HG02870 (cell line): Measurements from ENCODE around the gene NUTM2F.
A peak's percentile ranks its signal among the peaks of the same experiment; 100 is the strongest.
"Not testable (repeated sequence)": the region's sequence is repeated elsewhere in the genome, so short reads cannot be mapped to it uniquely, and the experiment has no call there.

ENCODE experiments used
- ATAC-seq: cut with Tn5 transposase; IDR thresholded peaks from one replicate; pipeline ENCODE4 v1.9.1; 2021; ENCODE audit warnings: mild to moderate bottlenecking, moderate library complexity; ENCODE audit not compliant: unreplicated experiment

NUTM2F gene, protein sequence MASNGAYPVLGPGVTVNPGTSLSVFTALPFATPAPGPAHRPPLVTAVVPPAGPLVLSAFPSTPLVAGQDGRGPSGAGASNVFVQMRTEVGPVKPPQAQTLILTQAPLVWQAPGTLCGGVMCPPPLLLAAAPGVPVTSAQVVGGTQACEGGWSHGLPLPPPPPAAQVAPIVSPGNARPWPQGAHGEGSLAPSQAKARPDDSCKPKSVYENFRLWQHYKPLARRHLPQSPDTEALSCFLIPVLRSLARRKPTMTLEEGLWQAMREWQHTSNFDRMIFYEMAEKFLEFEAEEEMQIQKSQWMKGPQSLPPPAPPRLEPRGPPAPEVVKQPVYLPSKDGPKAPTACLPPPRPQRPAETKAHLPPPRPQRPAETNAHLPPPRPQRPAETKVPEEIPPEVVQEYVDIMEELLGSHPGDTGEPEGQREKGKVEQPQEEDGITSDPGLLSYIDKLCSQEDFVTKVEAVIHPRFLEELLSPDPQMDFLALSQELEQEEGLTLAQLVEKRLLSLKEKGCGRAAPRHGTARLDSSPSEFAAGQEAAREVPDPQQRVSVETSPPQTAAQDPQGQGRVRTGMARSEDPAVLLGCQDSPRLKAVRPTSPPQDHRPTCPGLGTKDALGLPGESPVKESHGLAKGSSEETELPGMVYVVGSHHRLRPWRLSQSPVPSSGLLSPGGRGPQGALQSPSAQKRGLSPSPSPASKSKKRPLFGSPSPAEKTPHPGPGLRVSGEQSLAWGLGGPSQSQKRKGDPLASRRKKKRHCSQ

DNA sequence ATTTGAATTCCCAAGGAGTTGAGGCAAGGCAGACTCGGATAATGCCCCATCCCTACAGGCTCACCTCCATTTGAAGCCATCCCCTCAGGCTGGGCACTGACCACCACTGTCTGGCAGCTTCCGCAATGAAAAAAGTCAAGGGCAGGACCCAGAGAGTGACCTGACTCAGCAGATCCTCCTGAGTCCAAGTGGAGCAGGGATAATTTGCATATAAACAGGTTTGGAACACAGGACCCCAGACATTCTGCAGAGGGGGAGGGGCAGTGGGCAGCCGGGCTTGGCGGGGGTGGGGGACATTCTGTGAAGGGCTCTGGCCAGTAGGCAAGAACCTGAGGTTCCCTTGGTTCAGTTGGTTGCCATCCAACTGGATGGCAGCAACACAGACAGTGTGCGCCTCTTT, at the start of gene NUTM2F:
Gene NUTM2F, minus strand, starts transcription at position 101 of the 400 bp plus-strand sequence. Its CDS starts 21 bp downstream, at position 80.
- ATAC-seq, result not testable (repeated sequence)

DNA sequence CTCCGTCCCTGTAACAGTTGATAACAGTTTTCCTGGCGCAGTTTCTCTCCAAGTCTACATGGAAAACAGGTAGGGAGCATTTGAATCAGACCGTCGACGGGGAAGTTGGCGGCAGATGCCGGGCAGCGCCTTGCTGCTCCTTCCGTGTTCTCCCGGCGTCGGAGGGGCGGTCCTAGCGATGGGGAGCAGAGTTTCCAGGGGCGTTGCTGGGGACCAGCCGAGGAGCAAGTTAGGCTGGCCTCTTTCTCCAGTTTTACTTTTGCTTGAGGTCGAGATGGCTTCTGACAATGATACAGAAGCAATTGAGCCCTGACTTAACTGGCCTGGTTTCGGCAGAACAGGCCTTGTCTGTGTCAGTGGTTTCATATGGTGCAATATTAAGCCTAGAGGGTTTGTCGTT, 46.8 kb upstream of the NUTM2F start:
- ATAC-seq, result peak; percentile 47

DNA sequence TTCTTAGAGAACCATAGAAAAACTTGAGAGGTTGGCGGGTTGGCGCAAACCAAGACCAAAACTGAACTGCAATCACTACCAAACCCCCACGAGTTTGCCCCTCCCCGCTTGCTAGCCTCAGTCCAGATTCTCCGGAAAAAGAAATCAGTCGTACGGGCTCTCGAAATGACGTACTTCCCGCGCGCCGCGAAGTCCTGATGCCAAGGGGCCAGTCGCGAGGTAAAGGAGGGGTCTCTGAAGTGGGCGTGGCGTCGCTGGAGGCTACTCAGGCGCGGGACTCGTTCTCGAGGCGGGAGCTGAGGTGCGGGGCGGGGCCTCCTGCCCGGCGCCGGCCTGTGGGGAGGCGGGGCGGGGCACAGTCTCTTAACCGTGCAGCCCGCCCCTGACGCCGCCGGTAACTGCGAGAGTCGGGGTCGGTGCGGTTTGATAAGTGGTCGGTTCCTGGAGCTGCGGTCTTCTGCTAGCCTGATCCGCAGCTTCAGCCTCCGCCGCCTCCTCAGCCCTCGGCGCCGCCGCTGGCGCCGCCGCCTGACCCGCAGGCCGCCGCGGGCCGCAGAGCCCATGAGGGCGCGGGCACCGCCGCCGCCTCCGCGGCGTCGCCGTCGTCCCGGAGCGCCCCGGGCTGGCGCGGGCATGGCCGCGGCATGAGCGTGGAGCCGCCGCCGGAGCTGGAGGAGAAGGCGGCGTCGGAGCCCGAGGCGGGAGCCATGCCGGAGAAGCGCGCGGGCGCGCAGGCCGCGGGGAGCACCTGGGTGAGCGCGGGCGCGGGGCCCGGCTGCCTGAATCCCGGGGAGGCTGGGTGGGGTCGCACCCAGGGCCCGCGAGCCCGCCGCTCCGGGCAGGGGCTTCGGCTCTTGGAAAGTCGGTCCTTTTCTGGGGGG, 46.0 kb upstream of the NUTM2F start:
- ATAC-seq, result peak; percentile 82

DNA sequence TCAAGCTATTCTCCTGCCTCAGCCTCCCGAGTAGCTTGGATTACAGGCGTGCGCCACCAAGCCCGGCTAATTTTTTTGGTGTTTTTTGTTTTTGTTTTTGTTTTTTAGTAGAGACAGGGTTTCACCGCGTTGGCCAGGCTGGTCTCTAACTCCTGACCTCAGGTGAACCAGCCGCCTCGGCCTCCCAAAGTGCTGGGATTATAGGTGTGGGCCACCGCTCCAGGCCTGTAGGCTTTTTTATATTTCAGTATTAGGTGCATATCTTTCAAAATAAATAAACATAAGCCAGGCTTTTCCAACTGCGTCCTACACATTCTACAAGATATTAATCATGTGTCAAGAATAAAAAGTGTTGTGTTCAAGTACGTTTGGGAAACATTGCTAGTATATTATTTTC, 45.3 kb upstream of the NUTM2F start:
- not testable (repeated sequence) for ATAC-seq

DNA sequence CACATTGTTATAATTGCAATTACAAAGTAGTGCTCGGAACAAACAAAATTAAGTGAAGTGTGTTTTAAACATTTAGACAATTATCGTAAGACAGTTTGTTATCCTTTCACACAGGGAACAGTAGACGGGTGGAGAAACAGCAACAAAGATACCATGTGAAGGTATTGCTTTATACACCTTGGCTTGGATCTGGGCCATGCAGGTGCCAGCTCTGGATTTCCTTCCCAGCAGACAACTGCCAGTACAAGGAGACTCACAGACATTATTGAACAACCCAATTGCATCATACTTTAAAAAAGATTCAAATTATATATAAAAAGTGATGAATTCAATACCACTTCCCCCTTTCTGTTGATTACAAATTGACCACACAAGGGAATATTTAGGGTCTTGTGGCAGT, 41.8 kb upstream of the NUTM2F start:
- not testable (repeated sequence) for ATAC-seq

DNA sequence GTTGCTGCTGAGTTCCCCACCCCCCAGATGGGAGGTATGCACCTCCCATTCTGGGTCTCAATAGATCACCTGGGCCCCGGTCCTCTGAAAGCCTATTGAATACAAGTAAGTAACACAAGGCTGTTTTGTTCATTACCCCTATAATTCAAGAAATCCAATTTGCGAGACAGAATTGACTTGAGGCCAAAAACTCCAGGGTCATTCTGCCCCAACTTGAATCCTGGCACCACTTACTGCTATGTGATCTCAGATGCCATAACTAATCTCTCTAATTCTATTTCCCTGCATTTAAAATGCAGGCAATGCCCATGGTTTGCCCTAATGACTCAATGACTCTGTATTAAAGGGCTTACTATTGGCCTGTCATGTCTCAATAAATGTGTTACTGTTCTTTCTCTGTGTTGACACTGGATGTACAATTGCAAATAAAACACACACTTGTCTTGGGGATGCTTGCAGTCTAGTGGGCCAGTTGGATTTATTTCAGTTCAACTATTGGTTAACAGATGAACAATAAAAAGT, 35.7 kb upstream of the NUTM2F start:
- not testable (repeated sequence) for ATAC-seq

DNA sequence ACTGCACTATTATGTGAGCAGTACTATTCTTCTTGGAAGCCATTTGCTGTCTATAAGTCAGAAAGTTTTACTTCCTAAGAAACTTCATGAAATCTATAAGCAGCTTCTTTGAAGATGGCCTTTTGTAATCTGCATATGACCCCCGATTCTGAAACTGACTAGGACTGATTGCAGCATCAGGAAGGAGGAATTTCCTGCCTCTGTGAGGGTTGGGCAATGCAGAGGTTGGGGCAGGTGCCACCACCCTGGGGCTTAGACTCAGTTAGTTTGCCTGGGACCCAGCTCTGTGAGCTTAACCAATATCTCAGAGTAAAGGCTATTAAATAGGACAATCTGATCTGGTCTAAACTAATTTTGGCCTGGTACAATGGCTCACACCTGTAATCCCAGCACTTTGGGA, 28.7 kb upstream of the NUTM2F start:
- ATAC-seq, result not testable (repeated sequence)

DNA sequence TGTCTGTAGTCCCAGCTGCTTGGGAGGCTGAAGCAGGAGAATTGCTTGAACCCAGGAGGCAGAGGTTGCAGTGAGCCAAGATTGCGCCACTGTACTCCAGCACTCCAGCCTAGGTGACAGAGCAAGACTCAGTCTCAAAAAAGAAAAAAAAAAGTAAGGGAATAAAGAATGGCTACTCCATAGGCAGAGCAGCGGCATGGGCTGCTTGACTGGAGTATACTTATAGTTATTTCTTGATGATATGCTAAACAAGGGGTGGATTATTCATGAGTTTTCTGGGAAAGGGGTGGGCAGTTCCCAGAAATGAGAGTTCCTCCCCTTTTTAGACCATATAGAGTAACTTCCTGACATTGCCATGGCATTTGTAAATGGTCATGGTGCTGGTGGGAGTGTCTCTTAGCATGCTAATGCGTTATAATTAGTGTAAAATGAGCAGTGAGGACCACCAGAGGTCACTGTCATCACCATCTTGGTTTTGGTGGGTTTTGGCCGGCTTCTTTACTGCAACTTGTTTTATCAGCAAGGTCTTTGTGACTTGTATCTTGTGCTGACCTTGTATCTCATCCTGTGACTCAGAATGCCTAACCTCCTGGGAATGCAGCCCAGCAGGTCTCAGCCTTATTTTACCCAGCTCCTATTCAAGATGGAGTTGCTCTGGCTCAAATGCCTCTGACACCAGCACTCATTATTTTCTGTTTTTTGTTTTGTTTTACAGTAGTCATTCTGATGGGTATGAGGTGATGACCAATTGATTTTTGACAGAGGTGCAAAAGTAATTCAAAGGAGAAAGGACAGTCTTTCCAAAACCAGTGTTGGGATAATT, 23.7 kb upstream of the NUTM2F start:
- not testable (repeated sequence) for ATAC-seq

DNA sequence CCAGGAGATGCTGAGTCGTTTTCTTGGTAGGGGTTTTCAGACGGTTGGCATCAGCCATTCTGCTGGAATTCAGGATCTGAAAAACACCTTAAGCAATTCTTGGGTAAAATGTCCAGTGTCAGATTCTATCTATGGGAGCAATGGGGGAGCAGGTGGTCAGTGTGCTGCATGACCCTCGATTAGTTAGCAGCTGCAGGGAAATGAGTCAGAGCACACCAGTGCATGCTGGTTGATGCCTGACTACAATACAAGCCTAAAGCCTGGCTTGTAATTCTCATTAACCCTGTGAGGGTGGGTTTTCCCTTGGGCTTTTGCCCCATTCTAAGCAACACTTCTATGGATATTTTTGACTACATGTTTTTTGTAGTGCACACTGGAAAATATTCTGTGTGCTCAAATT, 20.3 kb upstream of the NUTM2F start:
- not testable (repeated sequence) for ATAC-seq

DNA sequence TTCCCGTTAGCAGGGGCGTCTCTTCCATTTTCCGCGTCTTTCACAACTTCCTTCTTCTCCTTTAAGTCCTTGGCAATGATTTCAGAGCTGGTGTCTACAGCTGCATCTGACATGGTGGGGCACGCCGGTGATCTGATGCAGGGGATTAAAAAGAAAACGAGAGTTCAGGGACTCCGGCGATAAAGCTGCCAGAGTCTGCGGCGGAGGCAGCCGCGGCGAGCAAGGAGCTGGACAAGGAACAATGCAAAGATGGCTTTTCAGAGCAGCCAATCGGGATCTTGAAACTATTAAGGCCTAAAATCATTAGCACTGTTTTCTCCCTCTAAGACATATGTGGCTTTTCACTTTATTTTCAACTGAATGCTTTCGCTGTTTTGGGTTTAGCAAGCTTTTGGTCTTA, 19.0 kb upstream of the NUTM2F start:
- ATAC-seq, result not testable (repeated sequence)

DNA sequence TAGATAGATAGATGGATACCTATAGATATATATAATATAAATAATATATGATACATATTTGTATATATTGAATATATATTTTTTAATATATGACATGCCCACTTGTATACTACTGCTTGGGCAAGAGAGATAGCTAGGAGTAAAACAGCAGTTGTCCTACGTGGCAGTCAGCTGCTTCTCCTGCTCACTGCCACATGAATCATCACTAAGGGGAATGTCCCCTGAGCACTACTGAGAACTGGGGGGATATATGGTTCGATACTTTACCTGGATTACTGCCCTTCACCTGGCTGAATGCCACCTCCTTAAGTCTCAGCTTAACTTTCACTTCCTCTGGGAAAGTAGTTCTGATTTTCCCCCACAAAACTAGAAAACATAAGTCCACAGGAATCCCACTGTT, 13.3 kb upstream of the NUTM2F start:
- not testable (repeated sequence) for ATAC-seq

DNA sequence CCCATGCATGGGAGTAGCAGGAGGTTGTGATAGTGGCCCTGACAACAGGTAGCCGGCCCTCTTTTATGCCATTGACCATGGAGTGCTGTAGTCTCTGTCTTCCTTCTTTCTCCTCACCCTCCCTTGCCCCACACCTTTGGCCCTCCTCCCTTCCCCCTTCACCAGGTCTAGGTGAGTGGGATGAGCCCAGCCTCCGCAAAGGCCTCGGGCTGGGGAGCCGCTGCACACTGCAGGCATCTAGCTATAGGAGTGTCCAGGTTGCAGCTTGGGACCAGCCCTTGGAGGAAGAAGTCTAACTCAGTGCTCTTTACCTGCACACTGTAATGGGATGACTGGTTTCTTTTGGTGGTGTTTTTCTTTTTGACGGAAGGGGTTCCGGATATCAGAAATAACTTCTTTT, 12.3 kb upstream of the NUTM2F start:
- not testable (repeated sequence) for ATAC-seq

DNA sequence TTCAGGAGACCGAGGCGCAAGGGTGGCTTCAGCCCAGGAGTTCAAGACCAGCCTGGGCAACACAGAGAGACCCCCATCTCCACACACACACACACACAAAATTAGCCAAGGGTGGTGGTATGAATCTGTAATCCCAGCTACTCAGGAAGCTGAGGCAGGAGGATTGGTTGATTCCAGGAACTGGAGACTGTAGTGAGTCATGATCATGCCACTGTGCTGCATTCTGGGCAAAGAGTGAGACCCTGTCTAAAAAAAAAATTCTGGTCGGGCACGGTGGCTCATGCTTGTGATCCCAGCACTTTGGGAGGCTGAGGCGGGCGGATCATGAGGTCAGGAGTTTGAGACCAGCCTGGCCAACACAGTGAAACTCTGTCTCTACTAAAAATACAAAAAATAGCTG, 11.2 kb upstream of the NUTM2F start:
- ATAC-seq, result not testable (repeated sequence)

DNA sequence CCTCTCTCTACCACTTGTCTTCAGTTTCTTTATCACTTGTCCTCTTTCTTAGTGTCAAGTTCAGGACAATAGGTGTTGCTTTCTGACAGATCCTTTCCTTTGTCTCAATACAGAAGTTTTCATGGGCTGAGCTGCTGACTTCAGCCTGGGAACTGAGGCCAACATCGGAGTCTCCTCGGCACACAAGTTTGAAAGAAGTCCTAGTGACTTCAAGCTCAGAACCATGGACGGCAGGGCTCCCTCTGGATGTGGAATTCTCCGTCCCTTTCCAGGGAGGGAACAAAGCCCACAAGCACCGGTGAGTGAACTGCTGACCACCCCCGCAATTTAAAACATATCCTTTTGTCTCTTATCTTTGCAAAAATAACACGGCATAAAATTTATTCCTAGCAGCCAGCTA, 10.3 kb upstream of the NUTM2F start:
- ATAC-seq, result not testable (repeated sequence)

DNA sequence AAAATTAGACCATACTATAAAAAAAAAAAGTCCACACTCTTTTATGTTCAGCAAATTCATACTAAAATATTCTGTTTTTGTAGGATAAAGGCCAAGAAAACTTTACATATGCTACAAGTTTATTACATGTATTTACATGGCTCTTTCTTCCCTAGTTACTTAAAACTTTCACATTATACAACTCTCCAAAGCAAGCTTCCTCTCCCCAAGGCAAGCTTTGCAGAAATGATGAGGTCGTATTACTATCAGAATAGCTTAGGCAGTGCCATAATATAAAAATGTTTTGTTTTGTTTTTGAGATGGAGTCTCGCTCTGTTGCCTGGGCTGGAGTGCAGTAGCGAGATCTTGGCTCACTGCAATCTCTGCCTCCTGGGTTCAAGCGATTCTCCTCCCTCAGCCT, 8.0 kb upstream of the NUTM2F start:
- ATAC-seq, result not testable (repeated sequence)

DNA sequence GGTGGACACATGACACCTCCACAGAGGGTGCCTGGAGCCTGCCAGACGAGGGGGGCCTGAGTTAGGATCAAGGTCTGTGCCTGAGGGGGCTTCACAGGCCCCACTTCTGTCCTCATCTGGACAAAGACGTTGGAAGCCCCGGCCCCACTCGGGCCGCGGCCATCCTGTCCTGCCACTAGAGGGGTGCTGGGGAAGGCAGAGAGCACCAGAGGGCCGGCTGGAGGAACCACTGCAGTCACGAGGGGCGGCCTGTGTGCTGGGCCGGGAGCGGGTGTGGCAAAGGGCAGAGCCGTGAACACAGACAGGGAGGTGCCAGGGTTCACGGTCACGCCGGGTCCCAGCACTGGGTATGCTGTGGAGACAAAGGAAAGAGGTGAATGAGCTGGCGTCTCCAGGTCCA, 2.9 kb downstream of the NUTM2F start:
- not testable (repeated sequence) for ATAC-seq

DNA sequence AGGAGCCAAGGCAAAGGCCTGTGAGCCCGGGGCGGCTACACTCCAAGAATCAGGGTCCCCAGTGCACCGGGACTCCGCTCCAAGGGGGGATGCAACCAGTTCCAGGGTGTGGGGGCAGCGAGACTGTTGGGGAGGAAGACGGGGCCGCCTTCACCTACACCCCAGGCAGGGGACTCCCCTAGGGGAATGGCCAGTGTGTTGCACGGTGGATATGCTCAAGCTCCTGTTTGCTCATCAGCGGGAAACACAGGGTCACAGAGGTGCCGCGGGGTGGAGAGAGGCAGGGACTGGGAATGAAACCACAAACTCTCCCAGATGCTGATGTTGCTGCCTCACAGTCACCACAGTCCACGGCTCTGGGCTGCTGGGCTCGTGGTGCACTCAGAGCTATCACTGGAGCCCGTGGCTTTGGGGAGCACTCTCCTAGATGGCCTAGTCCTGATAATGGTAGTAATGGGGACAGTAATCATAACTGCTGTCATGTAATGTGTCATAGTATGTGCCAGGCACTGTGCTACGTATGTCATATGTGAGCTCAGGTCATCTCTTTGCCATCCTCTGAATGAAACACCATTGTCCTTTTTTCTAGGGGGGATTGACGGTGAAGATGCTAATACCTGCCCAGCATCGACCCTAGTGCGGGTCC, 5.2 kb downstream of the NUTM2F start:
- ATAC-seq, result not testable (repeated sequence)

DNA sequence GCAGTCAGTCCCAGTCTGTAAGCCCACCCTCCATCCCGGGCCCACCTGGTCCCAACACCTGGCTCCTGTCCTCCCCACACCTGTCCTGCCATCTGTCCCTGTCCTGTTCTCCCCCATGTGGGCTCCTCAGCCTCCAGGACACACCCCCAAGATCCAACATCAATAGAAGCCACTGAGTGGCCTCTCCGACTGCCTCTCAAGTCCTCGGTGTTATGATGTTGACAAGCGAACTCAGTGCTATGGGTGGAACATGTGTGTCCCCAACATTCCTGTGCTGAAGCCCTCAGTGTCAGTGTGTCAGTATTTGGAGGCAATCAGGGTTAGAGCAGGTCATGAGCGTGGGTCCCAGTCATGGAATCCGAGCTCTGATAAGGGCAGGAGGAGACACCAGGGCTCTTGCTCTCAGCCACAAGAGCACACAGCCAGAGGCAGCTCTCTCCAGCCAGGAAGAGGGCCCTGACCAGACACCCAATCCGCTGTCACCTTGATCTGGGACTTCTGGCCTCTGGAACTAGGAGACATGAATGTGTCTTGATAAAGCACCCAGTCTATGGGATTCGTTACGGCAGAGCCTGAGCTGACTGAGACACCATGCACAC, 6.0 kb downstream of the NUTM2F start:
- not testable (repeated sequence) for ATAC-seq
